HCT116 (cell line): Measurements from ENCODE around the gene RSAD1. TPM values are rescaled to one million over a fixed set of nuclear protein-coding genes. Genes with fewer than 3 reads are reported as not detected.

Experiments
- ATAC-seq: fragments of 200-7000 bp; cut with Tn5 transposase; 2 replicates; pipeline ENCODE4 v1.9.1; 2020; ENCODE audit warnings: mild to moderate bottlenecking, moderate library complexity
- BruUV-seq: library from RNA; stranded (reverse); fragments of 400-500 nt; replicated peaks from 2 replicates; lab custom pipeline; 2021; lab: Mats Ljungman, UMichigan
- CTCF ChIA-PET: fragments of 300-600 bp; sonication (Branson Sonifier 250); formaldehyde crosslinking; loops from one replicate; lab custom pipeline; 2021; ENCODE audit warnings: antibody characterized with exemption; lab: Charles Lee
- POLR2A ChIA-PET: fragments of 300-600, 350-600 bp; sonication (Branson Sonifier 250); formaldehyde crosslinking; loops from one replicate; lab custom pipeline; 2021; ENCODE audit warnings: antibody characterized with exemption; lab: Charles Lee
- RAD21 ChIA-PET, 2 experiments: fragments of 300-600 bp; sonication (Branson Sonifier 250); formaldehyde crosslinking; loops; one replicate each; lab custom pipeline; 2023; ENCODE audit warnings: low total read pairs in 2 of 2; ENCODE audit not compliant: uncharacterized antibody in 2 of 2, unreplicated experiment in 2 of 2, low non-redundant PET in 1 of 2; lab: Charles Lee
- DNase-seq: peaks from one replicate; pipeline ENCODE4 v3.0.0-alpha.2; 2010; ENCODE audit warnings: low read depth, low spot score
- H2AFZ ChIP-seq: fragments of 200-600 bp; shearing (Covaris generic), sonication (generic); 2 replicates; pipeline ENCODE4 v1.6.1; 2017; ENCODE audit warnings: low read depth, mixed run types, mixed read lengths, antibody characterized with exemption, low read length; ENCODE audit not compliant: poor library complexity, severe bottlenecking
- H3K27ac ChIP-seq: 2 replicates; pipeline ENCODE4 v1.5.1; 2012; ENCODE audit warnings: low read depth, low read length
- H3K27me3 ChIP-seq: fragments of 200-600 bp; sonication (generic); 2 replicates; pipeline ENCODE4 v1.6.1; 2016; ENCODE audit warnings: mixed run types, low read length, mixed read lengths; ENCODE audit not compliant: insufficient read depth
- H3K36me3 ChIP-seq, 2 experiments: fragments of 200-500 bp in 1 of 2; fragments of 200-600 bp in 1 of 2; sonication (Bioruptor generic) in 1 of 2; sonication (generic) in 1 of 2; 2 replicates each; pipeline versions ENCODE4 v1.5.1 to v1.6.1; 2014 to 2016; ENCODE audit warnings: low read length in 2 of 2, inconsistent platforms in 1 of 2, mixed read lengths in 1 of 2, mixed run types in 1 of 2; ENCODE audit not compliant: insufficient read depth in 2 of 2, control insufficient read depth in 1 of 2
- H3K4me1 ChIP-seq, 2 experiments: fragments of 200-600 bp in 1 of 2; sonication (generic) in 1 of 2; 2 replicates each; pipeline versions ENCODE4 v1.5.1 to v1.6.1; 2012 to 2017; ENCODE audit warnings: low read length in 2 of 2, inconsistent platforms in 1 of 2, mild to moderate bottlenecking in 1 of 2, mixed read lengths in 1 of 2, mixed run types in 1 of 2, moderate library complexity in 1 of 2; ENCODE audit not compliant: insufficient read depth in 2 of 2, control insufficient read depth in 1 of 2
- H3K4me2 ChIP-seq: fragments of 200-600 bp; sonication (generic); 2 replicates; pipeline ENCODE4 v1.6.1; 2017; ENCODE audit warnings: mixed run types, low read length, mixed read lengths
- H3K4me3 ChIP-seq, 2 experiments: fragments of 200-600 bp in 1 of 2; sonication (generic) in 1 of 2; replicated peaks in 1 of 2; 2 replicates each; pipeline ENCODE4 v1.5.1; 2011 to 2016; ENCODE audit warnings: low read length in 2 of 2, control low read depth in 1 of 2, low read depth in 1 of 2, mild to moderate bottlenecking in 1 of 2, mixed read lengths in 1 of 2, mixed run types in 1 of 2
- H3K79me2 ChIP-seq: fragments of 200-600 bp; sonication (generic); 2 replicates; pipeline ENCODE4 v1.6.1; 2017; ENCODE audit warnings: mild to moderate bottlenecking, mixed run types, low read length, moderate library complexity, mixed read lengths; ENCODE audit not compliant: insufficient read depth
- H3K9ac ChIP-seq: fragments of 200-600 bp; sonication (generic); 2 replicates; pipeline ENCODE4 v1.6.1; 2016; ENCODE audit warnings: low read length, mixed read lengths
- H3K9me2 ChIP-seq: fragments of 200-600 bp; sonication (generic), shearing (Covaris generic); 2 replicates; pipeline ENCODE4 v1.6.1; 2017; ENCODE audit warnings: mixed run types, mild to moderate bottlenecking, moderate library complexity; ENCODE audit not compliant: insufficient read depth
- H3K9me3 ChIP-seq, 2 experiments: fragments of 200-500 bp in 1 of 2; fragments of 200-600 bp in 1 of 2; sonication (Bioruptor generic) in 1 of 2; sonication (generic) in 1 of 2; 2 replicates each; pipeline ENCODE4 v1.6.1; 2014 to 2017; ENCODE audit warnings: low read length in 2 of 2, mixed read lengths in 2 of 2, inconsistent platforms in 1 of 2, low read depth in 1 of 2, mild to moderate bottlenecking in 1 of 2, mixed run types in 1 of 2, moderate library complexity in 1 of 2; ENCODE audit not compliant: control insufficient read depth in 1 of 2, insufficient read depth in 1 of 2
- H4K20me1 ChIP-seq: fragments of 200-600 bp; sonication (generic), shearing (Covaris generic); 2 replicates; pipeline ENCODE4 v1.6.1; 2017; ENCODE audit warnings: mixed run types, mild to moderate bottlenecking, moderate library complexity; ENCODE audit not compliant: insufficient read depth
- CEBPB ChIP-seq: IDR thresholded peaks from 2 replicates; pipeline ENCODE4 v1.6.1; 2012; ENCODE audit warnings: low read depth
- EZH2phosphoT487 ChIP-seq: fragments of 200-600 bp; IDR thresholded peaks from 2 replicates; pipeline ENCODE4 v1.6.1; 2018; ENCODE audit warnings: antibody characterized with exemption, borderline replicate concordance
- JUND ChIP-seq: IDR thresholded peaks from 2 replicates; pipeline ENCODE4 v1.6.1; 2012
- POLR2A ChIP-seq: IDR thresholded peaks from 2 replicates; pipeline ENCODE4 v1.7.0; 2011; ENCODE audit warnings: borderline replicate concordance; ENCODE audit not compliant: insufficient read depth, insufficient read length; ENCODE audit errors: extremely low read depth
- SRF ChIP-seq: IDR thresholded peaks from 2 replicates; pipeline ENCODE4 v1.6.1; 2012; ENCODE audit warnings: low read depth
- ZNF274 ChIP-seq: fragments of 200-500 bp; sonication (Bioruptor generic); IDR thresholded peaks from 2 replicates; pipeline ENCODE4 v1.6.1; 2014; ENCODE audit warnings: mild to moderate bottlenecking, low read depth, low read length, inconsistent platforms
- intact Hi-C: fragments of 100-400 bp; cut with micrococcal nuclease; formaldehyde crosslinking; loops from 2 replicates; pipeline ENCODE4 v1.10.0; 2022
- total RNA-seq: library from RNA; stranded (reverse); gene quantifications from one replicate; pipeline ENCODE4 v1.2.1, GENCODE V29; 2021; ENCODE audit not compliant: unreplicated experiment
- TF ChIP-seq, protein P1 (sequence below), 3 experiments: fragments of 200-600 bp in 1 of 3; sonication (generic) in 1 of 3; IDR thresholded peaks in 2 of 3; conservative IDR thresholded peaks in 1 of 3; 2 replicates each; pipeline ENCODE4 v1.5.1; 2012 to 2017; ENCODE audit warnings: low read depth in 2 of 3, low read length in 2 of 3, antibody characterized with exemption in 1 of 3, borderline replicate concordance in 1 of 3, control low read depth in 1 of 3, mild to moderate bottlenecking in 1 of 3, mixed read lengths in 1 of 3, mixed run types in 1 of 3, moderate library complexity in 1 of 3; ENCODE audit not compliant: insufficient read depth in 1 of 3
- TF ChIP-seq, protein P2 (sequence below): IDR thresholded peaks from 2 replicates; pipeline ENCODE4 v1.6.1; 2012
- TF ChIP-seq, protein P3 (sequence below): IDR thresholded peaks from 2 replicates; pipeline ENCODE4 v1.6.1; 2012; ENCODE audit warnings: low read depth

Gene RSAD1
- total RNA-seq, 1 experiment from 2014 or later = 82.7 TPM

DNA sequence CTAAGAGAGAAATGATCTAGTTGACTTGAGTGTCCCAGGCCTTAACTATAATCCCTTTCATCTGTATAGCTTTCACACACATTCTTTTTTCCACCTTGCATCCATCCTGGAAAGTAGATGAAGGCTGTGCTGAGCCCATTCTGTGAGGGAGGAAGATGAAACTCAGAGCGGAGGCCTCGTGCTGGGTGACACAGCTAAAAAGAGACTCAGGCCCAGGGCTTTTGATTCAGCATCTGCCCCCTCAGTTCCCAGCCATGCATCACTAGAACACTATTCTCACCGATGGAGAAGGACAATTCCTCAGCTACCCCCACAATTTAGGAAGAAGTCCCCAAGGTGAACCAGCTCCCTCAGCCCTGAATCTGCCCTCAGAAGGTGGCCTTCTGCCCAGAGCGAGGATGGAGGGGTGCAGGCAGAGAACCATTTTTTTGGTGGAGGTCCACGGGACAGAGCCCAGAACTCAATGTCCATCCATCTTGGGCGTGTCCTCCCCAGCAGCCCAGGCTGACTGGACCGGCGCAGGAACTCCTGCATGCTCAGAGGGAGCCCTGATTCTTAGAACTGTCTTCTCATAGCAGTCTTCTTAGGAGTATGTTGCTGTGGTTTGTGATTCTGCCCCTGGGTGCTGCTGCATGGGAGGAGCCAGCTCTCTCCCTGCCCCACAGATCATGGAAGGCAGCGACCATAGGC lies 23.8 kb downstream of the RSAD1 start:
- Histone ChIP-seq H3K9me3 (no peaks in the 10 kb centered on the region), H3K4me3 (no peak overlapping the region), H3K79me2 (no peaks in the 10 kb centered on the region), H3K4me1 (peaks cover 10 to 12% of the 10 kb centered on the region in 2 experiments), H4K20me1 (no peaks in the 10 kb centered on the region), H3K9me2 (no peaks in the 10 kb centered on the region), H3K4me2 (no peak overlapping the region), H3K9ac (no peak overlapping the region)
- ATAC-seq = no peak
- BruUV-seq = no TSS peak
- CTCF ChIA-PET = interaction anchor here (1.0 to 2.7 kb wide), 5 partner anchors 10 to 31 kb away, joined by 3 to 10 read pairs (median 4); no protein-coding TSS in a partner anchor
- TF ChIP-seq ZNF274 (no peak), POLR2A (no peak), JUND (no peak), CEBPB (no peak), SRF (no peak), EZH2phosphoT487 (no peak)
- TF ChIP-seq, protein P1, sequence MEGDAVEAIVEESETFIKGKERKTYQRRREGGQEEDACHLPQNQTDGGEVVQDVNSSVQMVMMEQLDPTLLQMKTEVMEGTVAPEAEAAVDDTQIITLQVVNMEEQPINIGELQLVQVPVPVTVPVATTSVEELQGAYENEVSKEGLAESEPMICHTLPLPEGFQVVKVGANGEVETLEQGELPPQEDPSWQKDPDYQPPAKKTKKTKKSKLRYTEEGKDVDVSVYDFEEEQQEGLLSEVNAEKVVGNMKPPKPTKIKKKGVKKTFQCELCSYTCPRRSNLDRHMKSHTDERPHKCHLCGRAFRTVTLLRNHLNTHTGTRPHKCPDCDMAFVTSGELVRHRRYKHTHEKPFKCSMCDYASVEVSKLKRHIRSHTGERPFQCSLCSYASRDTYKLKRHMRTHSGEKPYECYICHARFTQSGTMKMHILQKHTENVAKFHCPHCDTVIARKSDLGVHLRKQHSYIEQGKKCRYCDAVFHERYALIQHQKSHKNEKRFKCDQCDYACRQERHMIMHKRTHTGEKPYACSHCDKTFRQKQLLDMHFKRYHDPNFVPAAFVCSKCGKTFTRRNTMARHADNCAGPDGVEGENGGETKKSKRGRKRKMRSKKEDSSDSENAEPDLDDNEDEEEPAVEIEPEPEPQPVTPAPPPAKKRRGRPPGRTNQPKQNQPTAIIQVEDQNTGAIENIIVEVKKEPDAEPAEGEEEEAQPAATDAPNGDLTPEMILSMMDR (IDR thresholded peaks at IDR 0.05 in 2 of 3, conservative IDR thresholded peaks at IDR 0.05 in 1 of 3; ENCODE audit: borderline replicate concordance in 1 of 3, insufficient read depth in 1 of 3, low read depth in 2 of 3, low read length in 2 of 3) = no peak
- TF ChIP-seq, protein P2, sequence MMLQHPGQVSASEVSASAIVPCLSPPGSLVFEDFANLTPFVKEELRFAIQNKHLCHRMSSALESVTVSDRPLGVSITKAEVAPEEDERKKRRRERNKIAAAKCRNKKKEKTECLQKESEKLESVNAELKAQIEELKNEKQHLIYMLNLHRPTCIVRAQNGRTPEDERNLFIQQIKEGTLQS = no peak
- TF ChIP-seq, protein P3, sequence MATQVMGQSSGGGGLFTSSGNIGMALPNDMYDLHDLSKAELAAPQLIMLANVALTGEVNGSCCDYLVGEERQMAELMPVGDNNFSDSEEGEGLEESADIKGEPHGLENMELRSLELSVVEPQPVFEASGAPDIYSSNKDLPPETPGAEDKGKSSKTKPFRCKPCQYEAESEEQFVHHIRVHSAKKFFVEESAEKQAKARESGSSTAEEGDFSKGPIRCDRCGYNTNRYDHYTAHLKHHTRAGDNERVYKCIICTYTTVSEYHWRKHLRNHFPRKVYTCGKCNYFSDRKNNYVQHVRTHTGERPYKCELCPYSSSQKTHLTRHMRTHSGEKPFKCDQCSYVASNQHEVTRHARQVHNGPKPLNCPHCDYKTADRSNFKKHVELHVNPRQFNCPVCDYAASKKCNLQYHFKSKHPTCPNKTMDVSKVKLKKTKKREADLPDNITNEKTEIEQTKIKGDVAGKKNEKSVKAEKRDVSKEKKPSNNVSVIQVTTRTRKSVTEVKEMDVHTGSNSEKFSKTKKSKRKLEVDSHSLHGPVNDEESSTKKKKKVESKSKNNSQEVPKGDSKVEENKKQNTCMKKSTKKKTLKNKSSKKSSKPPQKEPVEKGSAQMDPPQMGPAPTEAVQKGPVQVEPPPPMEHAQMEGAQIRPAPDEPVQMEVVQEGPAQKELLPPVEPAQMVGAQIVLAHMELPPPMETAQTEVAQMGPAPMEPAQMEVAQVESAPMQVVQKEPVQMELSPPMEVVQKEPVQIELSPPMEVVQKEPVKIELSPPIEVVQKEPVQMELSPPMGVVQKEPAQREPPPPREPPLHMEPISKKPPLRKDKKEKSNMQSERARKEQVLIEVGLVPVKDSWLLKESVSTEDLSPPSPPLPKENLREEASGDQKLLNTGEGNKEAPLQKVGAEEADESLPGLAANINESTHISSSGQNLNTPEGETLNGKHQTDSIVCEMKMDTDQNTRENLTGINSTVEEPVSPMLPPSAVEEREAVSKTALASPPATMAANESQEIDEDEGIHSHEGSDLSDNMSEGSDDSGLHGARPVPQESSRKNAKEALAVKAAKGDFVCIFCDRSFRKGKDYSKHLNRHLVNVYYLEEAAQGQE = no peak
- TF ChIP-seq, all 23 proteins: peak for 0
- no peak overlapping the region for H3K27ac ChIP-seq
- H3K36me3 ChIP-seq = no peaks in the 10 kb centered on the region
- no peaks in the 10 kb centered on the region for H3K27me3 ChIP-seq
- no peak overlapping the region for H2AFZ ChIP-seq
- intact Hi-C loops = no loop called here
- ChIA-PET RAD21 (no interaction called here), POLR2A (interaction anchor here (1.2 kb wide), 1 partner anchor 207 kb away, joined by 3 read pairs; no protein-coding TSS in a partner anchor)
- no peak for DNase-seq
